Measurements from ENCODE around the gene PEAK1.

Gene PEAK1

GRCh38 chr15:77456746-77457145 lies 36.8 kb upstream of the PEAK1 start:
- ATAC-seq: no peak

GRCh38 chr15:77455696-77456321 lies 35.9 kb upstream of the PEAK1 start:
- peak; percentile 64 for ATAC-seq

More at GRCh38 chr15:77456746-77457145, 36.8 kb upstream of the PEAK1 start:
- TF ChIP-seq ZNF8 (CRISPR knock-in tag; IDR thresholded peaks at IDR 0.05) (no peak), TCF4 (CRISPR knock-in tag; IDR thresholded peaks at IDR 0.05; ENCODE audit: borderline replicate concordance) (no peak), ZNF565 (CRISPR knock-in tag; conservative IDR thresholded peaks at IDR 0.05; ENCODE audit: low read depth) (no peak), ZFP3 (CRISPR knock-in tag; IDR thresholded peaks at IDR 0.05) (no peak), PPARA (CRISPR knock-in tag; IDR thresholded peaks at IDR 0.05; ENCODE audit: borderline replicate concordance) (no peak), ESRRG (CRISPR knock-in tag; IDR thresholded peaks at IDR 0.05) (no peak), POU6F1 (CRISPR knock-in tag; IDR thresholded peaks at IDR 0.05; ENCODE audit: borderline replicate concordance, low read depth) (no peak), RARB (CRISPR knock-in tag; IDR thresholded peaks at IDR 0.05) (no peak), CREB5 (CRISPR knock-in tag; IDR thresholded peaks at IDR 0.05; ENCODE audit: low read depth) (no peak), CSDC2 (CRISPR knock-in tag; IDR thresholded peaks at IDR 0.05) (no peak), GLIS3 (CRISPR knock-in tag; IDR thresholded peaks at IDR 0.05) (no peak), PATZ1 (CRISPR knock-in tag; IDR thresholded peaks at IDR 0.05; ENCODE audit: borderline replicate concordance) (no peak), ZFP30 (CRISPR knock-in tag; IDR thresholded peaks at IDR 0.05) (no peak), OSR1 (CRISPR knock-in tag; IDR thresholded peaks at IDR 0.05) (no peak), ARNTL (CRISPR knock-in tag; IDR thresholded peaks at IDR 0.05; ENCODE audit: borderline replicate concordance, low read depth) (no peak), ZNF70 (CRISPR knock-in tag; IDR thresholded peaks at IDR 0.05) (no peak), ZC3H10 (CRISPR knock-in tag; IDR thresholded peaks at IDR 0.05) (no peak), TSHZ2 (CRISPR knock-in tag; IDR thresholded peaks at IDR 0.05) (no peak), ISL1 (CRISPR knock-in tag; IDR thresholded peaks at IDR 0.05) (no peak)

More at GRCh38 chr15:77455696-77456321, 35.9 kb upstream of the PEAK1 start:
- TF ChIP-seq ZNF8 (CRISPR knock-in tag; IDR thresholded peaks at IDR 0.05) (no peak), TCF4 (CRISPR knock-in tag; IDR thresholded peaks at IDR 0.05; ENCODE audit: borderline replicate concordance) (no peak), ZNF565 (CRISPR knock-in tag; conservative IDR thresholded peaks at IDR 0.05; ENCODE audit: low read depth) (no peak), CSDC2 (CRISPR knock-in tag; IDR thresholded peaks at IDR 0.05) (no peak), ZNF70 (CRISPR knock-in tag; IDR thresholded peaks at IDR 0.05) (no peak), TSHZ2 (CRISPR knock-in tag; IDR thresholded peaks at IDR 0.05) (no peak)

All from SK-N-SH treated with all-trans-retinoic acid at 6 μM for 48 hours (cell line).